ENCODE data around the gene SLC2A13. TPM values are rescaled to one million over a fixed set of nuclear protein-coding genes. Genes with fewer than 3 reads are reported as not detected.
"Not testable (repeated sequence)": the region's sequence is repeated elsewhere in the genome, so short reads cannot be mapped to it uniquely, and the experiment has no call there.

The SLC2A13 gene
- total and polyA plus RNA-seq, 4 donors, result 3.2 to 21.4 (median 7.4) TPM

DNA sequence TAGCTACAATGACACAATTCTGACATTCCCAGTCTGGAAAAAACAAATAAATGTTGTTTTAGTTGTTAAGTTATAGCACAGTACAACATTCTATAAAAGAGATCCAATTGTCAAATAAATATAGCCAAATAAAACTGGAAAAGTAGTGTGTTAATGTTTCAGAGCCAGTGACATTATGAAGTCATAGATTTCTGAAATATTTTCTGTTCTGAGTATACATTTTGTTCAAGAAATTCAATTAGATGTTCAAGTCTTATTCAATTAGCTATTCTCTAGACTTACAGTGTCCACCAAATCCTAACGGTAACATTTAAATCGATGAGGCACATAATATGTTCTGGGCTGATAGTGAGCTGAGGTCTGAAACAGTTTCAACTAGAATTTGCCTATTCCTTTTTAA is 290.1 kb downstream of the SLC2A13 start:
- 98 to 99% methylated on average over 2 of the region's 2 CpGs for WGBS, 2 donors
- peaks cover 0 to 3% (median 0%) of the 10 kb centered on the region in 4 donors for H3K36me3 ChIP-seq (ENCODE audit: control insufficient read depth in 4 of 4, insufficient read depth in 4 of 4, low read length in 4 of 4)
- no peak for ATAC-seq (ENCODE audit: insufficient read depth, low FRiP score)

GRCh38 chr12:39814626-39815025 is 291.3 kb downstream of the SLC2A13 start:
- peaks cover 0 to 3% (median 0%) of the 10 kb centered on the region in 4 donors for H3K36me3 ChIP-seq (ENCODE audit: control insufficient read depth in 4 of 4, insufficient read depth in 4 of 4, low read length in 4 of 4)
- no peaks in the 10 kb centered on the region for H3K9me3 ChIP-seq (ENCODE audit: control insufficient read depth in 4 of 4, insufficient read depth in 3 of 4, low read length in 3 of 4)
- no peak overlapping the region for H3K4me3 ChIP-seq
- H3K9ac ChIP-seq (ENCODE audit: insufficient read depth in 1 of 2, low read length in 2 of 2), result no peak overlapping the region
- no peak overlapping the region for H3K27ac ChIP-seq (ENCODE audit: low read depth in 1 of 2, low read length in 1 of 2)
- TF ChIP-seq CTCF (IDR thresholded peaks at IDR 0.05; ENCODE audit: control extremely low read depth, extremely low read depth), result no peak
- H3K4me1 ChIP-seq (ENCODE audit: control insufficient read depth in 5 of 5, insufficient read depth in 5 of 5, low read length in 5 of 5), result peaks cover 0 to 2% (median 0%) of the 10 kb centered on the region in 5 donors
- WGBS, 2 donors, result 34 to 95% methylated on average over 2 of the region's 2 CpGs
- H3K27me3 ChIP-seq (ENCODE audit: control insufficient read depth in 3 of 3, insufficient read depth in 3 of 3, low read length in 2 of 3), result no peaks in the 10 kb centered on the region
- DNase-seq (no peak), ATAC-seq (ENCODE audit: insufficient read depth, low FRiP score) (no peak)

More for the DNA sequence above, 290.1 kb downstream of the SLC2A13 start:
- no peaks in the 10 kb centered on the region for H3K9me3 ChIP-seq (ENCODE audit: control insufficient read depth in 4 of 4, insufficient read depth in 3 of 4, low read length in 3 of 4)
- no peak overlapping the region for H3K9ac ChIP-seq (ENCODE audit: insufficient read depth in 1 of 2, low read length in 2 of 2)
- H3K4me1 ChIP-seq (ENCODE audit: control insufficient read depth in 5 of 5, insufficient read depth in 5 of 5, low read length in 5 of 5), result peaks cover 0 to 2% (median 0%) of the 10 kb centered on the region in 5 donors
- DNase-seq, result no peak
- no peaks in the 10 kb centered on the region for H3K27me3 ChIP-seq (ENCODE audit: control insufficient read depth in 3 of 3, insufficient read depth in 3 of 3, low read length in 2 of 3)
- TF ChIP-seq CTCF (IDR thresholded peaks at IDR 0.05; ENCODE audit: control extremely low read depth, extremely low read depth), result no peak
- no peak overlapping the region for H3K4me3 ChIP-seq
- H3K27ac ChIP-seq (ENCODE audit: low read depth in 1 of 2, low read length in 1 of 2), result no peak overlapping the region

DNA sequence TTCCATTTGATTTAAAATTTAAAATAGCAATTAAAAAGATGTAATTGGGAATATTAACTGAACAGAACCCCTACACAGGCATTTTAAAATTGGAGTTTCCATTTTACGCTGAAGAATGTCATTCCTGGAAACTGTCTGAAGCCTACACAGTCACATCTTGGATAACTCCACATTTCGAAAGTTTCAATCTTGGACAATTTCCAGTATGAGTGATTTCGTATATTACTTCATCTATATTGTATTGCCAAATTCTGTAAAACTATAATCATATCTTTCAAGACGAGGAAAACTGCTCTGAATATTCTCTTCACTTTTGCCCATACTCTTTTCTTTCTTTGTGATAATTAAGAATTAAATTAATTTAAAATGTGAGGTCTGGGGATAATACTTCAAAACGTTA is 292.1 kb downstream of the SLC2A13 start:
- H3K27me3 ChIP-seq (ENCODE audit: control insufficient read depth in 3 of 3, insufficient read depth in 3 of 3, low read length in 2 of 3), result no peaks in the 10 kb centered on the region
- H3K4me1 ChIP-seq (ENCODE audit: control insufficient read depth in 5 of 5, insufficient read depth in 5 of 5, low read length in 5 of 5), result peaks cover 0 to 2% (median 0%) of the 10 kb centered on the region in 5 donors
- ATAC-seq (ENCODE audit: insufficient read depth, low FRiP score) (no peak), DNase-seq (peak in 2 of 3 donors; percentile 67 to 71)
- H3K9me3 ChIP-seq (ENCODE audit: control insufficient read depth in 4 of 4, insufficient read depth in 3 of 4, low read length in 3 of 4), result no peaks in the 10 kb centered on the region
- H3K36me3 ChIP-seq (ENCODE audit: control insufficient read depth in 4 of 4, insufficient read depth in 4 of 4, low read length in 4 of 4), result peaks cover 0 to 3% (median 0%) of the 10 kb centered on the region in 4 donors
- no peak overlapping the region for H3K27ac ChIP-seq (ENCODE audit: low read depth in 1 of 2, low read length in 1 of 2)
- no peak overlapping the region for H3K9ac ChIP-seq (ENCODE audit: insufficient read depth in 1 of 2, low read length in 2 of 2)
- no peak overlapping the region for H3K4me3 ChIP-seq
- 70 to 74% methylated on average over 5 of the region's 5 CpGs for WGBS, 2 donors
- no peak for TF ChIP-seq CTCF (IDR thresholded peaks at IDR 0.05; ENCODE audit: control extremely low read depth, extremely low read depth)

DNA sequence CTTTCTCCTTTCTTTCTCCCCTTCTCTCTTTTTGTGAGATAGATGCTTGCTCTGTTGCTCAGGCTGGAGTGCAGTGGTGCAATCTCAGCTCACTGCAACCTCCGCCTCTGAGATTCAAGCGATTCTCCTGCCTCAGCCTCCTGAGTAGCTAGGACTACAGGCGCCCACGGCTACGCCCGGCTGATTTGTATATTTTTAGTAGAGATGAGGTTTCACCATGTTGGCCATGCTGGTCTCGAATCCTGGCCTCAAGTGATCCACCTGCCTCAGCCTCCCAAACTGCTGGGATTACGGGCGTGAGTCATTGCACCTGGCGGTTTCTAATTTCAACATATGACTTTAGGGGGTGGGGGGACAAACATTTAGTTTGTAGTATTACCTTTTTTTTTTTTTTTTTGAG is 293.4 kb downstream of the SLC2A13 start:
- not testable (repeated sequence) for H3K27me3 ChIP-seq (ENCODE audit: control insufficient read depth in 3 of 3, insufficient read depth in 3 of 3, low read length in 2 of 3); H3K4me3 ChIP-seq; H3K27ac ChIP-seq (ENCODE audit: low read depth in 1 of 2, low read length in 1 of 2); DNase-seq; H3K4me1 ChIP-seq (ENCODE audit: control insufficient read depth in 5 of 5, insufficient read depth in 5 of 5, low read length in 5 of 5); H3K9ac ChIP-seq (ENCODE audit: insufficient read depth in 1 of 2, low read length in 2 of 2); H3K9me3 ChIP-seq (ENCODE audit: control insufficient read depth in 4 of 4, insufficient read depth in 3 of 4, low read length in 3 of 4); H3K36me3 ChIP-seq (ENCODE audit: control insufficient read depth in 4 of 4, insufficient read depth in 4 of 4, low read length in 4 of 4); ATAC-seq (ENCODE audit: insufficient read depth, low FRiP score)
- 97 to 98% methylated on average over 10 of the region's 10 CpGs for WGBS, 2 donors

Measured in lung (tissue), 12 donors.